Measurements from ENCODE around the gene FEN1.

FEN1 gene

DNA sequence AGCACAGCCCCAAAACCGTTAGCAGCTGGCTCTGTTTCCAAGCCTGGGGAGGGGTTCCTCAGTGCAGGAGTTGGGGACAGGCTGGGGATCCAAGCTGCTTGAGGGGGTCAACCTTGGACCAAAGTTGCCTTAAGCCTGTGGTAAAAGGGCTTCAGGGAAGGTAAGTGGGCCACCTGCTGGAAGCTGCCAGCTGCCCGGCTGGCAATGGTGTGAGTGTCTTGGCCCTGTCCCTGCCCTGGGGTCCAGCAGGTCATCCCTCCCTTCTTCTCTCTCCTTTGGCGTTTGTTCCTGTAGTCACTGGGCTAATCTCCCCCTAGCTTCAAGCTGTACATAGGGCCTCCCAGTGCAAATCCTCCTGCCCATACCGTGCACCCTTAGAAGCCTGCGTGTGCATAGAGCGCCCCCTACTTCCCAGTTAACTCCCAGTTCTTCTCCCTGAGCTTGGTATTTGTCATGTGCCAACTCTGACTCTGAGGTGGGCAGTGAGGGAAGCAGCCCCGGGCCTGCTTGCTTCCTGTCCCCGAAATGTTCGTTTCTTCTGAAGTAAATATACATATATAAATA is 4.7 kb upstream of the FEN1 start:
- H3K4me1 Mint-ChIP-seq (ENCODE audit: low read depth) = peaks cover 16% of the 10 kb centered on the region
- H3K27ac Mint-ChIP-seq = no peak overlapping the region
- H3K36me3 Mint-ChIP-seq (ENCODE audit: low read depth) = peaks cover 39% of the 10 kb centered on the region
- H3K4me3 Mint-ChIP-seq = no peak overlapping the region
- H3K27me3 Mint-ChIP-seq (ENCODE audit: low read depth) = no peaks in the 10 kb centered on the region
- DNase-seq (ENCODE audit: low spot score) = no peak
- no peaks in the 10 kb centered on the region for H3K9me3 Mint-ChIP-seq

GRCh38 chr11:61791737-61792309 is 888 bp upstream of the FEN1 start:
- H3K27me3 Mint-ChIP-seq (ENCODE audit: low read depth) = no peaks in the 10 kb centered on the region
- H3K9me3 Mint-ChIP-seq = no peaks in the 10 kb centered on the region
- H3K4me1 Mint-ChIP-seq (ENCODE audit: low read depth) = peaks cover 35% of the 10 kb centered on the region
- DNase-seq (ENCODE audit: low spot score) = peak; percentile 62
- H3K36me3 Mint-ChIP-seq (ENCODE audit: low read depth) = peaks cover 58% of the 10 kb centered on the region
- H3K4me3 Mint-ChIP-seq = peak overlapping the region; percentile 97
- H3K27ac Mint-ChIP-seq = peak overlapping the region; percentile 99

- Mint-ChIP-seq H3K27ac (peak overlapping the region; percentile 99), H3K27me3 (ENCODE audit: low read depth) (no peaks in the 10 kb centered on the region), H3K36me3 (ENCODE audit: low read depth) (peaks cover 65% of the 10 kb centered on the region), H3K9me3 (no peaks in the 10 kb centered on the region), H3K4me1 (ENCODE audit: low read depth) (peaks cover 41% of the 10 kb centered on the region), H3K4me3 (peak overlapping the region; percentile 97)
- no peak for DNase-seq (ENCODE audit: low spot score)
Observed at GRCh38 chr11:61793083-61793828, 545 bp downstream of the FEN1 start.

GRCh38 chr11:61793829-61794204 is 1.1 kb downstream of the FEN1 start:
- Mint-ChIP-seq H3K27ac (peak overlapping the region; percentile 99), H3K4me1 (ENCODE audit: low read depth) (peaks cover 41% of the 10 kb centered on the region), H3K27me3 (ENCODE audit: low read depth) (no peaks in the 10 kb centered on the region), H3K4me3 (peak overlapping the region; percentile 97), H3K9me3 (no peaks in the 10 kb centered on the region), H3K36me3 (ENCODE audit: low read depth) (peaks cover 65% of the 10 kb centered on the region)
- no peak for DNase-seq (ENCODE audit: low spot score)

DNA sequence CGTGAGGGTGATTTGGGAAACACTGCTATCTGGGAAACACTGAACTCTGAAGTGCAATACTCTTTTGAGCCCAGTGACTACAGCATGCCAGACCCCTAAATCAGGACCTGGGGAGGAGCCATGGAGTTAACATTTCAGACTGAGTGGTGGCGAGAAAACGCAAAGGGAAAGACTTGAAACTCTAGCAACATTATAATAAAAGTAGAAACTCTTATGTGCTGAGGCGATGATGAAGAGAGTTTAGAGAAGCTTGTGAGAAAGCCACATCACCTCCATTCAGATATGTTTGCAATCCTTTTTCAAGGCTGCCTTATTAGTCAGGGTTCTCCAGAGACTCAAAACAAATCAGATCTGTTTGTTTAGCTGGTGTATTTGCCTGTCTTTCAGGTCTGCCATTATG is 1.9 kb downstream of the FEN1 start:
- peaks cover 63% of the 10 kb centered on the region for H3K36me3 Mint-ChIP-seq (ENCODE audit: low read depth)
- H3K4me1 Mint-ChIP-seq (ENCODE audit: low read depth) = peaks cover 41% of the 10 kb centered on the region
- H3K27me3 Mint-ChIP-seq (ENCODE audit: low read depth) = no peaks in the 10 kb centered on the region
- H3K9me3 Mint-ChIP-seq = no peaks in the 10 kb centered on the region
- H3K4me3 Mint-ChIP-seq = peak overlapping the region; percentile 41
- H3K27ac Mint-ChIP-seq = no peak overlapping the region
- no peak for DNase-seq (ENCODE audit: low spot score)

DNA sequence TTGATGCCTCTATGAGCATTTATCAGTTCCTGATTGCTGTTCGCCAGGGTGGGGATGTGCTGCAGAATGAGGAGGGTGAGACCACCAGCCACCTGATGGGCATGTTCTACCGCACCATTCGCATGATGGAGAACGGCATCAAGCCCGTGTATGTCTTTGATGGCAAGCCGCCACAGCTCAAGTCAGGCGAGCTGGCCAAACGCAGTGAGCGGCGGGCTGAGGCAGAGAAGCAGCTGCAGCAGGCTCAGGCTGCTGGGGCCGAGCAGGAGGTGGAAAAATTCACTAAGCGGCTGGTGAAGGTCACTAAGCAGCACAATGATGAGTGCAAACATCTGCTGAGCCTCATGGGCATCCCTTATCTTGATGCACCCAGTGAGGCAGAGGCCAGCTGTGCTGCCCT is 2.7 kb downstream of the FEN1 start:
- no peak overlapping the region for H3K27ac Mint-ChIP-seq
- DNase-seq (ENCODE audit: low spot score) = no peak
- H3K27me3 Mint-ChIP-seq (ENCODE audit: low read depth) = no peaks in the 10 kb centered on the region
- H3K4me1 Mint-ChIP-seq (ENCODE audit: low read depth) = peaks cover 43% of the 10 kb centered on the region
- peak overlapping the region; percentile 64 for H3K4me3 Mint-ChIP-seq
- peaks cover 61% of the 10 kb centered on the region for H3K36me3 Mint-ChIP-seq (ENCODE audit: low read depth)
- no peaks in the 10 kb centered on the region for H3K9me3 Mint-ChIP-seq

DNA sequence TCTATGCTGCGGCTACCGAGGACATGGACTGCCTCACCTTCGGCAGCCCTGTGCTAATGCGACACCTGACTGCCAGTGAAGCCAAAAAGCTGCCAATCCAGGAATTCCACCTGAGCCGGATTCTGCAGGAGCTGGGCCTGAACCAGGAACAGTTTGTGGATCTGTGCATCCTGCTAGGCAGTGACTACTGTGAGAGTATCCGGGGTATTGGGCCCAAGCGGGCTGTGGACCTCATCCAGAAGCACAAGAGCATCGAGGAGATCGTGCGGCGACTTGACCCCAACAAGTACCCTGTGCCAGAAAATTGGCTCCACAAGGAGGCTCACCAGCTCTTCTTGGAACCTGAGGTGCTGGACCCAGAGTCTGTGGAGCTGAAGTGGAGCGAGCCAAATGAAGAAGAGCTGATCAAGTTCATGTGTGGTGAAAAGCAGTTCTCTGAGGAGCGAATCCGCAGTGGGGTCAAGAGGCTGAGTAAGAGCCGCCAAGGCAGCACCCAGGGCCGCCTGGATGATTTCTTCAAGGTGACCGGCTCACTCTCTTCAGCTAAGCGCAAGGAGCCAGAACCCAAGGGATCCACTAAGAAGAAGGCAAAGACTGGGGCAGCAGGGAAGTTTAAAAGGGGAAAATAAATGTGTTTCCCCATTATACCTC is 3.3 kb downstream of the FEN1 start:
- Mint-ChIP-seq H3K4me1 (ENCODE audit: low read depth) (peaks cover 44% of the 10 kb centered on the region), H3K4me3 (no peak overlapping the region), H3K27ac (peak overlapping the region; percentile 31), H3K36me3 (ENCODE audit: low read depth) (peaks cover 63% of the 10 kb centered on the region), H3K9me3 (no peaks in the 10 kb centered on the region), H3K27me3 (ENCODE audit: low read depth) (no peaks in the 10 kb centered on the region)
- DNase-seq (ENCODE audit: low spot score) = no peak

GRCh38 chr11:61797263-61797944 is 4.7 kb downstream of the FEN1 start:
- Mint-ChIP-seq H3K4me1 (ENCODE audit: low read depth) (peaks cover 40% of the 10 kb centered on the region), H3K9me3 (no peaks in the 10 kb centered on the region), H3K4me3 (no peak overlapping the region), H3K27me3 (ENCODE audit: low read depth) (no peaks in the 10 kb centered on the region), H3K36me3 (ENCODE audit: low read depth) (peaks cover 68% of the 10 kb centered on the region), H3K27ac (peak overlapping the region; percentile 36)
- peak; percentile 57 for DNase-seq (ENCODE audit: low spot score)

DNA sequence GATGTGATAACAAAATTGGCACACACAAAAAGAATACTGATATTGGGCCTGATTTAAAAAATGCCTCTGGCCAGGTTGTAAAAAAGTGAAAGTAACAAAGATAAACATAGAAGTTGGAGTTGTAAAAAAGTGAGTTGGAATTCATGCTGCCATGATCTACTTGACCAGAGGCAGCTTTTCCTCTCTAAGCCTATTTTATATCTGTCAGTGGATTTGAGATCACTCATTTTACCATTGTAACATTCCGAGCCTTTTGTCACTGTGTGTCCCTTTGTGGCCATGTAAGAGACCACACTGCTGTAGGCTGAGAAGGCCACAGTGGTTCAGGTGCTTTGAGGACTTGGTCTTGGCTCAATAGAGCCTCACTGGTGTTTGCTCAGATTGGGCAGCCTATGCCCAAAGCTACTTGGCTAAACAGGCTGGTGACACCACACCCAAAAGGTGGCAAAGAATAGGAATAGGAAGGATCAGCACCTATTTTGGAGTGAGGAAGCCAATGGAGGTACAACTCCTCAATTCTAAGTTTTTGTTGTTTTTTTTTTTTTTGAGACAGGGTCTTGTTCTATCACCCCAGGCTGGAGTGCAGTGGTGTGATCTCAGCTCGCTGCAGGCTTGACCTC is 7.1 kb downstream of the FEN1 start:
- Mint-ChIP-seq H3K27me3 (ENCODE audit: low read depth) (no peaks in the 10 kb centered on the region), H3K27ac (peak overlapping the region; percentile 6), H3K4me1 (ENCODE audit: low read depth) (peaks cover 35% of the 10 kb centered on the region), H3K4me3 (no peak overlapping the region), H3K9me3 (no peaks in the 10 kb centered on the region), H3K36me3 (ENCODE audit: low read depth) (peaks cover 77% of the 10 kb centered on the region)
- no peak for DNase-seq (ENCODE audit: low spot score)

DNA sequence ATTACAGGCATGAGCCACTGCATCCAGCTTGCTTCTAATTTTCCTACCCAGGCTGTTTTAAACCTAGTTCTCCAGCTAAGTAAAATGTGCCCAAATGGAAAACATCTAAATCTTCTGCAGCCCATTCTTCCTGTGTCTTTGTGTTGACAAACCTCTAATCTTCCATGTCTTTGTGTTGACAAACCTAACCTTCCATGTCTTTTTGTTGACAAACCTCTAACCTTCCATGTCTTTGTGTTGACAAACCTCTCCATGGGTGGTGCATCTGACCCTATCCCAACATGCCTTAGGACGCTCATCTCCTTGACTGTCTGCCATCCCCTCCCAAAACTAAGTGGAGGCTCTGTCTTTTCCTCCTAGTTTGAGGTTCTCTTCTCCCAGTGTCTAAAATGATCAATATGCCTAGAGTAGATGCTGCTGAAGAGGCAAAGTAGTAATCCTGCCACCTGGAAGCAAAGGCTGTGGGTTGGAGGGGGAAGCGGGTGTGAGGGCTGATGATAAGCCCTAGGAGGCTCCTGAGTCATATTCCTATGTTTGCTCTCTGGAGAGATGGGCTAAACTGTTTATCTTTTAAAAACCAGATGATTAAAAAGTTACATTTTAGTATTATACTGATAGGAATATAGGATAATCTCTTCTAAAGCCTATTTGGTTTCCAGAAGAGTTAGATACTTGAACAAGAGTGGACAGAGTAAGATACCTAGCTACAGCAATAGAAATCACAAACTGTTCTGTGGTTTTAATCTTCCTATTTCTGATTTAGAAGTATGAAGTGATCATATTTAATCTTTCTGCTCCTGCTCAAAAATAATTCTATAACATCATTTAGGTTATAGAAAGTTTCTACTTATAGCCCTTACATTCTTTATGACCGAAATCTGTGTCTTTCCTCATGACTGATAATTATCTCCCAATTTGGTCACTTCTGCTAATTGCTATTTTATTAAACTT is 7.9 kb downstream of the FEN1 start:
- H3K27me3 Mint-ChIP-seq (ENCODE audit: low read depth) = no peaks in the 10 kb centered on the region
- no peaks in the 10 kb centered on the region for H3K9me3 Mint-ChIP-seq
- H3K36me3 Mint-ChIP-seq (ENCODE audit: low read depth) = peaks cover 76% of the 10 kb centered on the region
- H3K4me3 Mint-ChIP-seq = no peak overlapping the region
- peaks cover 30% of the 10 kb centered on the region for H3K4me1 Mint-ChIP-seq (ENCODE audit: low read depth)
- H3K27ac Mint-ChIP-seq = peak overlapping the region; percentile 33
- DNase-seq (ENCODE audit: low spot score) = no peak

DNA sequence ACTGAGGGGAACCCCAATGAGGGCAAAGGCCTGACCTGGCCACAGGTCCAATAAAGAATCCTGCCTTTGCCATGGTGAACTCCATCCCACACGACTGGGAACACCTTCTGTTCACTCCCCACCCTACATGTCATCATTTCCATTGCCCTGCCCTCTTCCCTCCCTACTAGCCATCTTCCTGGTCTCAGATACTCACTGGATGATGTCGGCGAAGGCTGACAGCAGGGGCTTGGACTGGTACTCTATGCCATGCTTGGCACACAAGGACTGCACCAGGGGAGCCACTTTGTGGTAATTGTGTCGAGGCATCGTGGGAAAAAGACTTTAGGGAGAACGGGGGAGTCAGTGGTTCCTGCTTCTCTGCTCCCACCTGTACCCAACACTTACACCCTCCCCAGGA is 9.9 kb downstream of the FEN1 start:
- Mint-ChIP-seq H3K4me1 (ENCODE audit: low read depth) (peaks cover 15% of the 10 kb centered on the region), H3K36me3 (ENCODE audit: low read depth) (peaks cover 70% of the 10 kb centered on the region), H3K27ac (no peak overlapping the region), H3K27me3 (ENCODE audit: low read depth) (no peaks in the 10 kb centered on the region), H3K9me3 (no peaks in the 10 kb centered on the region), H3K4me3 (no peak overlapping the region)
- no peak for DNase-seq (ENCODE audit: low spot score)

DNA sequence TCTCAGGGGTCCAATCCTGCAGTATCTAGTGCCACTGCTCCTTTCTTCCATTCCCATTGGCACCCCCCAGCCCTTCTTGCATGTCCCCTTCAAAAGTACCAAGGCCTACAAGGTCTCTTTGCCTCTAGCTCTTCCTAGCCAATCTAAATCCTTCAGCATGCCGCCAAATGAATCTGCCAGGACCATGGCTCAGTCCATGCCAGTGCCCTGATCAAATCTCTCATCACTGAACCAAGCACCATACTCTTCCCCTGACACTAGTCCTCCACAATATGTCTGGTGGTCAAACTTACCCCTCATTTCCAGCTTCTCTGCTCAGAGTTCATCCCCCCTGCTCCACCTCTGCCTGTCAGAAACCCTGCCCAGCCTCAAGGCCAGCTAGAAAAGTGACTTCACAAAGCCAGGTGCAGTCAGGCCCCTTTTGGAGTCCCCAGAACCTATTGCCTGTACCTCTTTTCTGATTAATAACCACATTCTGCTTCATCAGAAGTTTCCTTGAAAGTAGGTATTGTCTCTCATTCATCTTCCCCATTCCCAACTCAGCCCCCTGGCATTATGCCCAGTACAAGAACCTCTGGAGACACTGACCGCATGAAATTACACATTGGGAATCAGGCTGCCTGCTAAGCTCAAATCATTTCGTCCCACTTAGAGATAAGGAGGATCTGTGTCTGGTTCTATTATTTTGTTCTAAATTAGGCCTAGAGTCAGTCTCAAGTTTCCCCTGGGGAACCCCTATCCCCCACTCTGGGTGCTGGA is 11.4 kb downstream of the FEN1 start:
- Mint-ChIP-seq H3K4me1 (ENCODE audit: low read depth) (peaks cover 14% of the 10 kb centered on the region), H3K27me3 (ENCODE audit: low read depth) (no peaks in the 10 kb centered on the region), H3K27ac (no peak overlapping the region), H3K4me3 (no peak overlapping the region), H3K36me3 (ENCODE audit: low read depth) (peaks cover 67% of the 10 kb centered on the region), H3K9me3 (no peaks in the 10 kb centered on the region)
- no peak for DNase-seq (ENCODE audit: low spot score)
